Omental fat pad (tissue), 4 donors: Measurements from ENCODE around the gene HTRA3. TPM values are rescaled to one million over a fixed set of nuclear protein-coding genes. Genes with fewer than 3 reads are reported as not detected.

Experiments
- ATAC-seq: fragments of 150-250 bp; one replicate; pipeline ENCODE4 v1.9.1; 2016; ENCODE audit warnings: mild to moderate bottlenecking, moderate library complexity; ENCODE audit not compliant: low FRiP score
- DNase-seq: peaks from one replicate; pipeline ENCODE4 v3.0.0-alpha.2; 2019; ENCODE audit warnings: low spot score
- CTCF ChIP-seq, 3 donors: fragments of 450-650 bp; IDR thresholded peaks; one replicate each; pipeline ENCODE4 v1.5.1; 2016 to 2017; ENCODE audit warnings: antibody characterized with exemption in 3 of 3, mild to moderate bottlenecking in 3 of 3, moderate library complexity in 2 of 3
- total RNA-seq, 4 donors: library from RNA; depleted of rRNA; stranded (reverse); fragments of >200 nt; gene quantifications; one replicate each; pipeline ENCODE4 v1.1.0, GENCODE V29; 2016

HTRA3 gene
- total RNA-seq, 4 donors from 2014 or later = 15.8 to 147 (median 23.3) TPM

- no peak for TF ChIP-seq CTCF (IDR thresholded peaks at IDR 0.05)
- DNase-seq (no peak), ATAC-seq (peak; percentile 46)
These were observed 9.1 kb downstream of the HTRA3 start for GRCh38 chr4:8278421-8279287.

GRCh38 chr4:8279321-8280157 lies 10.0 kb downstream of the HTRA3 start:
- DNase-seq (no peak), ATAC-seq (no peak)
- TF ChIP-seq CTCF (IDR thresholded peaks at IDR 0.05) = no peak

- no peak for DNase-seq
- no peak for TF ChIP-seq CTCF (IDR thresholded peaks at IDR 0.05)
- no peak for ATAC-seq
These were observed 10.8 kb downstream of the HTRA3 start for GRCh38 chr4:8280158-8280875.

- ATAC-seq (no peak), DNase-seq (no peak)
- no peak for TF ChIP-seq CTCF (IDR thresholded peaks at IDR 0.05)
These were observed 11.4 kb downstream of the HTRA3 start for GRCh38 chr4:8280876-8281440.

- TF ChIP-seq CTCF (IDR thresholded peaks at IDR 0.05) = no peak
- ATAC-seq = no peak
- DNase-seq = no peak
These were observed 12.1 kb downstream of the HTRA3 start for GRCh38 chr4:8281519-8282133.

GRCh38 chr4:8282134-8282641 lies 12.6 kb downstream of the HTRA3 start:
- no peak for DNase-seq
- TF ChIP-seq CTCF (IDR thresholded peaks at IDR 0.05) = no peak
- no peak for ATAC-seq
